ENCODE measurements around the gene ZNF57. TPM values are rescaled to one million over a fixed set of nuclear protein-coding genes. Genes with fewer than 3 reads are reported as not detected.

ZNF57 gene
- total RNA-seq, 1 donor from 2014 or later, result 2.7 TPM

- H3K27ac Mint-ChIP-seq (ENCODE audit: unreplicated experiment), result no peak overlapping the region
- no peak overlapping the region for H3K4me3 Mint-ChIP-seq (ENCODE audit: unreplicated experiment)
- DNase-seq, result no peak
- H3K27me3 Mint-ChIP-seq (ENCODE audit: unreplicated experiment), result no peaks in the 10 kb centered on the region
- H3K36me3 Mint-ChIP-seq (ENCODE audit: unreplicated experiment), result no peaks in the 10 kb centered on the region
- no peaks in the 10 kb centered on the region for H3K9me3 Mint-ChIP-seq (ENCODE audit: unreplicated experiment)
- no peaks in the 10 kb centered on the region for H3K4me1 Mint-ChIP-seq (ENCODE audit: low read depth, unreplicated experiment)
- TF ChIP-seq CTCF (IDR thresholded peaks at IDR 0.05; ENCODE audit: partially characterized antibody, unreplicated experiment), result no peak
Observed at GRCh38 chr19:2967972-2968371, 67.2 kb downstream of the ZNF57 start.

Other genes starting within 250 kb of the ZNF57 start
- 8.0 TPM for gene GNG7, start 198.2 kb upstream of the ZNF57 start, total RNA-seq (ENCODE audit: unreplicated experiment)
- gene DIRAS1, start 179.6 kb upstream of the ZNF57 start, total RNA-seq (ENCODE audit: unreplicated experiment), result 47.1 TPM
- gene SLC39A3, start 160.9 kb upstream of the ZNF57 start, total RNA-seq (ENCODE audit: unreplicated experiment), result 40.8 TPM
- 90.6 TPM for gene SGTA, start 117.7 kb upstream of the ZNF57 start, total RNA-seq (ENCODE audit: unreplicated experiment)
- gene THOP1, start 115.4 kb upstream of the ZNF57 start, total RNA-seq (ENCODE audit: unreplicated experiment), result 64.0 TPM
- 5.8 TPM for gene ZNF554, start 81.1 kb upstream of the ZNF57 start, total RNA-seq (ENCODE audit: unreplicated experiment)
- gene ZNF555, start 59.5 kb upstream of the ZNF57 start, total RNA-seq (ENCODE audit: unreplicated experiment), result 8.4 TPM
- gene ZNF556, start 33.6 kb upstream of the ZNF57 start, total RNA-seq (ENCODE audit: unreplicated experiment), result not detected
- 4.8 TPM for gene ZNF77, start 44.0 kb downstream of the ZNF57 start, total RNA-seq (ENCODE audit: unreplicated experiment)
- gene TLE6, start 76.6 kb downstream of the ZNF57 start, total RNA-seq (ENCODE audit: unreplicated experiment), result not detected
- gene TLE2, start 128.4 kb downstream of the ZNF57 start, total RNA-seq (ENCODE audit: unreplicated experiment), result not detected
- gene TLE5, start 161.6 kb downstream of the ZNF57 start, total RNA-seq (ENCODE audit: unreplicated experiment), result 258 TPM
- gene GNA11, start 193.4 kb downstream of the ZNF57 start, total RNA-seq (ENCODE audit: unreplicated experiment), result 32.4 TPM
- not detected for gene GNA15, start 235.1 kb downstream of the ZNF57 start, total RNA-seq (ENCODE audit: unreplicated experiment)

Measured in glutamatergic neuron (in vitro differentiated cells).